T-cell (primary cell): Measurements from ENCODE around the gene ZNF732. TPM values are rescaled to one million over a fixed set of nuclear protein-coding genes. Genes with fewer than 3 reads are reported as not detected.
"Not testable (repeated sequence)": the region's sequence is repeated elsewhere in the genome, so short reads cannot be mapped to it uniquely, and the experiment has no call there.

Experiments
- ATAC-seq, 4 experiments: fragments of 200-7000 bp in 3 of 4; fragments of 150-1000 bp in 1 of 4; cut with Tn5 transposase; replicated peaks in 1 of 4; 1 replicate in 3 of 4; 2 replicates in 1 of 4; pipeline ENCODE4 v1.10.0; 2021; ENCODE audit warnings: moderate library complexity in 3 of 4, mild to moderate bottlenecking in 2 of 4, moderate number of reproducible peaks in 1 of 4
- CTCF ChIA-PET, 2 donors: fragments of 300-600 bp; sonication (Branson Sonifier 250); formaldehyde crosslinking; loops; one replicate each; lab custom pipeline; 2022; ENCODE audit warnings: antibody characterized with exemption in 2 of 2; lab: Charles Lee
- POLR2A ChIA-PET, 2 donors: fragments of 300-600 bp; sonication (Branson Sonifier 250); formaldehyde crosslinking; loops; one replicate each; lab custom pipeline; 2022; ENCODE audit warnings: antibody characterized with exemption in 2 of 2; lab: Charles Lee
- DNase-seq, 35 experiments: peaks; one replicate each; pipeline versions ENCODE4 v3.0.0 to v3.0.0-alpha.2; 2013 to 2023
- H3K27ac ChIP-seq: one replicate; pipeline ENCODE4 v1.5.1; 2013; ENCODE audit warnings: low read length
- H3K27me3 ChIP-seq, 2 experiments: replicated peaks in 1 of 2; 1 replicate in 1 of 2; 2 replicates in 1 of 2; pipeline versions ENCODE4 v1.6.1 to v1.7.0; 2013; ENCODE audit warnings: low read length in 1 of 2, mixed read lengths in 1 of 2; ENCODE audit not compliant: control insufficient read depth in 2 of 2, insufficient read depth in 2 of 2; ENCODE audit errors: extremely low read depth in 1 of 2
- H3K36me3 ChIP-seq, 2 donors: 1 replicate in 1 of 2; 2 replicates in 1 of 2; pipeline versions ENCODE4 v1.6.1 to v1.7.0; 2013; ENCODE audit warnings: low read length in 1 of 2; ENCODE audit not compliant: control insufficient read depth in 2 of 2, insufficient read depth in 1 of 2; ENCODE audit errors: extremely low read depth in 1 of 2
- H3K4me1 ChIP-seq, 2 experiments: 1 replicate in 1 of 2; 2 replicates in 1 of 2; pipeline versions ENCODE4 v1.6.1 to v1.7.0; 2013; ENCODE audit warnings: low read length in 2 of 2, mixed read lengths in 1 of 2; ENCODE audit not compliant: insufficient read depth in 2 of 2, control insufficient read depth in 1 of 2; ENCODE audit errors: extremely low read depth in 1 of 2
- H3K4me3 ChIP-seq, 2 donors: 1 replicate in 1 of 2; 2 replicates in 1 of 2; pipeline versions ENCODE4 v1.5.1 to v1.7.0; 2013; ENCODE audit warnings: mild to moderate bottlenecking in 2 of 2, low read length in 1 of 2, moderate library complexity in 1 of 2; ENCODE audit not compliant: control insufficient read depth in 1 of 2; ENCODE audit errors: extremely low read depth in 1 of 2
- H3K9me3 ChIP-seq: 2 replicates; pipeline ENCODE4 v1.7.0; 2013
- H3K27ac Mint-ChIP-seq, 2 donors: one replicate each; pipeline ENCODE4 v1.8.0; 2020 to 2021; ENCODE audit warnings: mild to moderate bottlenecking in 2 of 2, mixed read lengths in 2 of 2
- H3K27me3 Mint-ChIP-seq, 2 donors: one replicate each; pipeline ENCODE4 v1.8.0; 2021 to 2022; ENCODE audit warnings: mixed read lengths in 2 of 2
- H3K36me3 Mint-ChIP-seq: one replicate; pipeline ENCODE4 v1.8.0; 2021; ENCODE audit warnings: mixed read lengths
- H3K4me1 Mint-ChIP-seq, 3 donors: one replicate each; pipeline ENCODE4 v1.8.0; 2020 to 2022; ENCODE audit warnings: mixed read lengths in 3 of 3, mild to moderate bottlenecking in 1 of 3
- H3K4me3 Mint-ChIP-seq, 3 donors: one replicate each; pipeline ENCODE4 v1.8.0; 2020 to 2022; ENCODE audit warnings: mild to moderate bottlenecking in 3 of 3, mixed read lengths in 3 of 3, moderate library complexity in 3 of 3
- H3K9me3 Mint-ChIP-seq, 3 donors: one replicate each; pipeline ENCODE4 v1.8.0; 2020 to 2022; ENCODE audit warnings: mixed read lengths in 3 of 3
- WGBS: methylation state at CpG from one replicate; pipeline ENCODE4 v1.1.5; 2013; ENCODE audit warnings: missing lambda C conversion rate; ENCODE audit not compliant: insufficient coverage; 5-methylcytosine and 5-hydroxymethylcytosine counted together
- total RNA-seq, 35 experiments: library from RNA in 6 of 35; stranded (reverse) in 6 of 35; fragments of 120-200 nt in 1 of 35; gene quantifications; one replicate each; pipeline versions ENCODE4 v1.2.1 to v1.2.4 and lab custom pipeline; 2013 to 2026

The ZNF732 gene
- total RNA-seq, 5 donors from 2014 or later (not counting 1 experiment from before 2014, with no cell fraction given) = not detected

DNA sequence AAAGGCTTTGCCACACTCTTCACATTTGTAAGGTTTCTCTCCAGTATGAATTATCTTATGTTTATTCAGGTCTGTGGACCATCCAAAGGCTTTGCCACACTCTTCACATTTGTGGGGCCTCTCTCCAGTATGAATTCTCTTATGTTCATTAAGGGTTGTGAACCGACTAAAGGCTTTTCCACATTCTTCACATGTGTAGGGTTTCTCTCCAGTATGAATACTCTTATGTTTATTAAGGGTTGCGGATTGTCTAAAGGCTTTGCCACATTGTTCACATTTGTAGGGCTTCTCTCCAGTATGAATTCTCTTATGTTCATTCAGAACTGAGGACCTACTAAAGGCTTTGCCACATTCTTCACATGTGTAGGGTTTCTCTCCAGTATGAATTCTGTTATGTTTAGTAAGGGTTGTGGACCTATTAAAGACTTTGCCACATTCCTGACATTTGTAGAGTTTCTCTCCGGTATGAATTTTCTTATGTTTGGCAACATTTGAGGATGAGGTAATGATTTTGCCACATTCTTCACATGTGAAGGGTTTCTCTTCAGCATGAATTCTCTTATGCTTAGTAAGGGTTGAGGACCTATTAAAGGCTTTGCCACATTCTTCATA, 33.7 kb downstream of the ZNF732 start:
- H3K27me3 ChIP-seq = no peaks in the 10 kb centered on the region
- no peak for ATAC-seq
- no peak overlapping the region for H3K4me3 Mint-ChIP-seq
- H3K9me3 ChIP-seq = peaks cover 30% of the 10 kb centered on the region
- H3K27me3 Mint-ChIP-seq = peaks cover 0 to 1% of the 10 kb centered on the region in 2 donors
- H3K4me1 ChIP-seq = no peaks in the 10 kb centered on the region
- no peak overlapping the region for H3K4me3 ChIP-seq
- H3K36me3 ChIP-seq = no peaks in the 10 kb centered on the region
- H3K9me3 Mint-ChIP-seq = peaks cover 17 to 50% (median 26%) of the 10 kb centered on the region in 3 donors
- H3K4me1 Mint-ChIP-seq = no peaks in the 10 kb centered on the region
- no peak overlapping the region for H3K27ac Mint-ChIP-seq
- ChIA-PET POLR2A (no interaction called here), CTCF (no interaction called here)
- peaks cover 9% of the 10 kb centered on the region for H3K36me3 Mint-ChIP-seq
- no peak overlapping the region for H3K27ac ChIP-seq
- no CpG with 5 or more reads among the region's 3 CpGs for WGBS
- no peak for DNase-seq

DNA sequence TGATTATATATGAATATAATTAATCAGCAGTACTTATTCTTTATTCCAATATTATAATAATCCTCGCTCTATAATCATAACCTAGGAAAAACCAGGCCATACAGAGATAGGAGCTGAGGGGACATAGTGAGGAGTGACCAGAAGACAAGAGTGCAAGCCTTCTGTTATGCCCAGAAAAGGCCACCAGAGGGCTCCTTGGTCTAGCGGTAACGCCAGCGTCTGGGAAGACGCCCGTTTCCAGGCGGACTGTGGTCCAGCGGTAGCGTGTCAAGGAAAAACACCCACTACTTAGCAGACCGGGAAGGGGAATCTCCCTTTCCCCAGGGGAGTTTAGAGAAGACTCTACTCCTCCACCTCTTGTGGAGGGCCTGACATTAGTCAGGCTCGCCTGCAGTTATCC, 46.0 kb downstream of the ZNF732 start:
- peaks cover 37 to 63% (median 45%) of the 10 kb centered on the region in 3 donors for H3K9me3 Mint-ChIP-seq

DNA sequence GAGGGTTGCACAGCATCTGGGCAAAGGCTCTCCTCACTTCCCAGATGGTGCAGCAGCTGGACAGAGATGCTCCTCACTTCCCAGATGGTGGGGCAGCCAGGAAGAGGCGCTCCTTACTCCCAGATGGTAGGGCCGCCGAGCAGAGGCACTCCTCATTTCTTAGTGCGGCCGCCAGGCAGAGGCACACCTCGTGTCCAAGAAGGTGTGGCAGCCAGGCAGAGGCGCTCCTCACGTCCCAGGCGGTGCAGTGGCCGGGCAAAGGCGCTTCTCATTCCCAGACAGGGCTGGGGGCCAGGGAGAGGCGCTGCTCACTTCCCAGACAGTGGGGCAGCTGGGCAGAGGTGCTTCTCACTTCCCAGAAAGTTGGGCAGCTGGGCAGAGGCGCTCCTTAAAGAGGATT, 48.8 kb downstream of the ZNF732 start:
- Mint-ChIP-seq H3K4me3 (no peak overlapping the region), H3K4me1 (no peaks in the 10 kb centered on the region), H3K9me3 (peaks cover 22 to 64% (median 47%) of the 10 kb centered on the region in 3 donors), H3K36me3 (peaks cover 37% of the 10 kb centered on the region), H3K27me3 (peaks cover 0 to 2% of the 10 kb centered on the region in 2 donors), H3K27ac (no peak overlapping the region)
- CTCF ChIA-PET = no interaction called here
- Histone ChIP-seq H3K9me3 (peaks cover 25% of the 10 kb centered on the region), H3K27ac (no peak overlapping the region), H3K36me3 (no peaks in the 10 kb centered on the region), H3K4me3 (no peak overlapping the region), H3K4me1 (no peaks in the 10 kb centered on the region), H3K27me3 (peaks cover 0 to 4% of the 10 kb centered on the region in 2 experiments)
- POLR2A ChIA-PET = no interaction called here
- 87% methylated on average over 10 of the region's 13 CpGs for WGBS
- DNase-seq = no peak
- no peak for ATAC-seq

More for the DNA sequence above, 46.0 kb downstream of the ZNF732 start:
- ATAC-seq, DNase-seq, CTCF ChIA-PET, H3K36me3 ChIP-seq, H3K27ac Mint-ChIP-seq, H3K4me3 Mint-ChIP-seq, POLR2A ChIA-PET, H3K27ac ChIP-seq, H3K27me3 Mint-ChIP-seq, H3K4me1 Mint-ChIP-seq, H3K27me3 ChIP-seq, H3K4me1 ChIP-seq, H3K4me3 ChIP-seq: not testable (repeated sequence)
- WGBS = 93% methylated on average over 3 of the region's 11 CpGs
- peaks cover 24% of the 10 kb centered on the region for H3K36me3 Mint-ChIP-seq
- peaks cover 12% of the 10 kb centered on the region for H3K9me3 ChIP-seq

DNA sequence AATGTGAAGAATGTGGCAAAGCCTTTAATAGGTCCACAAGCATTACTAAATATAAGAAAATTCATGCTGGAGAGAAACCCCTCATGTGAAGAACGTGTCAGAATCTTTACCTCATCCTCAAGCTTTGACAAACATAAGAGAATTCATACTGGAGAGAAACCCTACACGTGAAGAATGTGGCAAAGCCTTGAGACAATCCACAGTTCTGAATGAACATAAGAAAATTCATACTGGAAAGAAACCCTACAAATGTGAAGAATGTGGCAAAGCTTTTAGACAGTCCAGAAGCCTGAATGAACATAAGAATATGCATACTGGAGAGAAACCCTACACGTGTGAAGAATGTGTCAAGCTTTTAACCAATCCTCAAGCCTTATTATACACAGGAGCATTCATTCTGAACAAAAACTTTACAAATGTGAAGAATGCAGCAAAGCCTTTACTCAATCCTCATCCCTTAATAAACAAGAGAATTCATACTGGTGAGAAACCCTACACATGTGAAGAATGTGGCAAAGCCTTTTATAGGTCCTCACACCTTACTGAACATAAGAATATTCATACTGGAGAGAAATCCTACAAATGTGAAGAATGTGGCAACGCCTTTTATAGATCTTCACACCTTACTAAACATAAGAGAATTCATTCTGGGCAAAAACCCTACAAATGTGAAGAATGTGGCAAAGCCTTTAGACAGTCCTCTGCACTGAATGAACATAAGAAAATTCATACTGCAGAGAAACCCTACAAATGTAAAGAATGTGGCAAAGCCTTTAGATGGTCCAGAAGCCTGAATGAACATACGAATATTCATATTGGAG, 51.1 kb downstream of the ZNF732 start:
- Histone ChIP-seq H3K27me3 (peaks cover 0 to 4% of the 10 kb centered on the region in 2 experiments), H3K4me3 (no peak overlapping the region), H3K9me3 (peaks cover 25% of the 10 kb centered on the region), H3K36me3 (no peaks in the 10 kb centered on the region), H3K27ac (no peak overlapping the region), H3K4me1 (no peaks in the 10 kb centered on the region)
- H3K4me1 Mint-ChIP-seq = no peaks in the 10 kb centered on the region
- 100% methylated on average over 1 of the region's 5 CpGs for WGBS
- peaks cover 25% of the 10 kb centered on the region for H3K36me3 Mint-ChIP-seq
- H3K27ac Mint-ChIP-seq = no peak overlapping the region
- POLR2A ChIA-PET = no interaction called here
- CTCF ChIA-PET = no interaction called here
- peaks cover 0 to 2% of the 10 kb centered on the region in 2 donors for H3K27me3 Mint-ChIP-seq
- peaks cover 15 to 58% (median 41%) of the 10 kb centered on the region in 3 donors for H3K9me3 Mint-ChIP-seq
- H3K4me3 Mint-ChIP-seq = no peak overlapping the region
- no peak for ATAC-seq
- DNase-seq = no peak

DNA sequence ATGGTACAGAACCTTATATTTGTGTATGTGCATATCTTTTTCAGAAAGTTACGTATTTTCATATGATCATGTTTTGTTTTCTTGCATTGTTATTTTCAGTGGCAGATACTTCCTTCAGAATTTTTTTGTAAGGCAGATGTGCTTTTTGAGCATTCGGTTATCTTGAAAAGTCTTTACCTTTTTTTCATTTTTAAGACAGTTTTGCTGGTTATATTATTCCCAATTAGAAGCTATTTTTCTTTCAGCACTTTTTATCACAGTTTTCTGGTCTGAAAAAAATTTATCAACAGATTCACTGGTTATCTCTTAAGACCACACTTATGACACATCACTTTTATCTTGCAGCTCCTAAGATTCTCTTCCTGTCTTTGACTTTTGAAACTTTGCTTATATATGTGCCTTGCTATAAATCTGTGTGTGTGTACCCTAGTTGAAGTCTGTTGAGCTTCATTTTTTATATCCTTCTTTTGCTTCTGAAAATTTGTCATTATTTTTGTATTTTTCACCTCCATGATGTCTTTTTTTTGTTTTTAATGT, 53.1 kb downstream of the ZNF732 start:
- H3K4me1 ChIP-seq = no peaks in the 10 kb centered on the region
- Mint-ChIP-seq H3K9me3 (peaks cover 15 to 71% (median 48%) of the 10 kb centered on the region in 3 donors), H3K4me1 (no peaks in the 10 kb centered on the region), H3K27me3 (peaks cover 0 to 2% of the 10 kb centered on the region in 2 donors), H3K4me3 (no peak overlapping the region), H3K27ac (no peak overlapping the region), H3K36me3 (peaks cover 26% of the 10 kb centered on the region)
- DNase-seq = no peak
- H3K36me3 ChIP-seq = no peaks in the 10 kb centered on the region
- WGBS = no CpG with 5 or more reads among the region's 2 CpGs
- no peak overlapping the region for H3K4me3 ChIP-seq
- POLR2A ChIA-PET = no interaction called here
- CTCF ChIA-PET = interaction anchor here in 1 of 2 donors (0.6 kb wide), 1 partner anchor 76 kb away, joined by 7 read pairs; no protein-coding TSS in a partner anchor
- H3K27ac ChIP-seq = no peak overlapping the region
- no peak for ATAC-seq
- H3K9me3 ChIP-seq = peaks cover 22% of the 10 kb centered on the region
- H3K27me3 ChIP-seq = peaks cover 0 to 4% of the 10 kb centered on the region in 2 experiments

DNA sequence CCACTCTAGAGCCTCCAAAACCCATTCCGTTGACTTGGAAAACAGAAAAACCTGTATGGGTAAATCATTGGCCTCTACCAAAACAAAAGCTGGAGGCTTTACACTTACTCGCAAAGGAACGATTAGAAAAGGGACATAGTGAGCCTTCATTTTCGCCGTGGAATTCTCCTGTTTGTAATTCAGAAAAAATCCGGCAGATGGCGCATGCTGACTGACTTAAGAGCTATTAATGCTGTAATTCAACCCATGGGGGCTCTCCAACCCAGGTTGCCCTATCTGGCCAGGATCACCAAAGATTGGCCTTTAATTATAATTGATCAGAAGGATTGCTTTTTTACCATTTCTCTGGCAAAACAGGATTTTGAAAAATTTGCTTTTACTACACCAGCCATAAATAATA, 60.8 kb downstream of the ZNF732 start:
- Mint-ChIP-seq H3K27me3 (no peaks in the 10 kb centered on the region), H3K27ac (no peak overlapping the region), H3K4me3 (no peak overlapping the region), H3K36me3 (peaks cover 4% of the 10 kb centered on the region), H3K9me3 (peaks cover 0 to 23% (median 14%) of the 10 kb centered on the region in 3 donors), H3K4me1 (peaks cover 12 to 14% (median 12%) of the 10 kb centered on the region in 3 donors)
- ChIA-PET CTCF (interaction anchor here (0.6 to 0.8 kb wide), 2 partner anchors 428 to 430 kb away, joined by 3 read pairs; partner anchors contain the start of genes ATP5ME (in 1 of the 2) and MYL5 (in 1 of the 2)), POLR2A (no interaction called here)
- no peak for ATAC-seq
- peak in 33 of 35 experiments; percentile 11 to 74 (median 40) for DNase-seq
- H3K4me3 ChIP-seq = no peak overlapping the region
- H3K4me1 ChIP-seq = peaks cover 2 to 6% of the 10 kb centered on the region in 2 experiments
- no peaks in the 10 kb centered on the region for H3K36me3 ChIP-seq
- peaks cover 0 to 3% of the 10 kb centered on the region in 2 experiments for H3K27me3 ChIP-seq
- 27% methylated on average over 5 of the region's 7 CpGs for WGBS
- no peak overlapping the region for H3K27ac ChIP-seq
- no peaks in the 10 kb centered on the region for H3K9me3 ChIP-seq
